ENCODE data around the gene PNMA6E.
"Not testable (repeated sequence)": the region's sequence is repeated elsewhere in the genome, so short reads cannot be mapped to it uniquely, and the experiment has no call there.

PNMA6E gene

GRCh38 chrX:153407736-153408135 is 6.6 kb upstream of the PNMA6E start:
- no peak for DNase-seq

- DNase-seq, result no peak
Measured at GRCh38 chrX:153406903-153407302, 5.8 kb upstream of the PNMA6E start.

- DNase-seq, result no peak
Measured at GRCh38 chrX:153406011-153406410, 4.9 kb upstream of the PNMA6E start.

- DNase-seq, result no peak
Measured at GRCh38 chrX:153405426-153405825, 4.3 kb upstream of the PNMA6E start.

GRCh38 chrX:153404333-153404732 is 3.2 kb upstream of the PNMA6E start:
- DNase-seq, result not testable (repeated sequence)

GRCh38 chrX:153400146-153401132 is 711 bp downstream of the PNMA6E start:
- DNase-seq, result peak; percentile 59

- DNase-seq, result no peak
Measured at GRCh38 chrX:153398275-153398960, 2.7 kb downstream of the PNMA6E start.

GRCh38 chrX:153397256-153397960 is 3.7 kb downstream of the PNMA6E start:
- DNase-seq, result no peak

GRCh38 chrX:153396320-153397195 is 4.6 kb downstream of the PNMA6E start:
- DNase-seq, result no peak

- no peak for DNase-seq
Measured at GRCh38 chrX:153395613-153396319, 5.4 kb downstream of the PNMA6E start.

GRCh38 chrX:153394612-153395011 is 6.5 kb downstream of the PNMA6E start:
- DNase-seq, result no peak

- DNase-seq, result no peak
Measured at GRCh38 chrX:153392642-153393321, 8.4 kb downstream of the PNMA6E start.

GRCh38 chrX:153389460-153389768 is 11.7 kb downstream of the PNMA6E start:
- not testable (repeated sequence) for DNase-seq

GRCh38 chrX:153388722-153389459 is 12.3 kb downstream of the PNMA6E start:
- DNase-seq, result no peak

GRCh38 chrX:153387987-153388721 is 13.0 kb downstream of the PNMA6E start:
- DNase-seq, result no peak

GRCh38 chrX:153387345-153387744 is 13.8 kb downstream of the PNMA6E start:
- DNase-seq, result no peak

GRCh38 chrX:153386097-153386496 is 15.1 kb downstream of the PNMA6E start:
- DNase-seq, result no peak

- not testable (repeated sequence) for DNase-seq
Measured at GRCh38 chrX:153384973-153385372, 16.2 kb downstream of the PNMA6E start.

GRCh38 chrX:153384390-153384789 is 16.8 kb downstream of the PNMA6E start:
- DNase-seq, result no peak

Data from activated T-cell treated with anti-CD3 and anti-CD28 coated beads, Interleukin-2, amount 50 U/mL, for 1 hour (primary cell).